NB4 (cell line): ENCODE data around the gene SLC41A3.

Source experiments
- CTCF ChIP-seq: IDR thresholded peaks from one replicate; pipeline ENCODE4 v1.5.1; 2012; ENCODE audit warnings: low read depth, low read length
- POLR2A ChIP-seq: IDR thresholded peaks from 2 replicates; pipeline ENCODE4 v1.6.1; 2011; ENCODE audit warnings: mild to moderate bottlenecking; ENCODE audit not compliant: insufficient read length; ENCODE audit errors: extremely low read depth
- TF ChIP-seq, protein P1 (sequence below): IDR thresholded peaks from 2 replicates; pipeline ENCODE4 v1.6.1; 2011; ENCODE audit warnings: low read depth, low read length

DNA sequence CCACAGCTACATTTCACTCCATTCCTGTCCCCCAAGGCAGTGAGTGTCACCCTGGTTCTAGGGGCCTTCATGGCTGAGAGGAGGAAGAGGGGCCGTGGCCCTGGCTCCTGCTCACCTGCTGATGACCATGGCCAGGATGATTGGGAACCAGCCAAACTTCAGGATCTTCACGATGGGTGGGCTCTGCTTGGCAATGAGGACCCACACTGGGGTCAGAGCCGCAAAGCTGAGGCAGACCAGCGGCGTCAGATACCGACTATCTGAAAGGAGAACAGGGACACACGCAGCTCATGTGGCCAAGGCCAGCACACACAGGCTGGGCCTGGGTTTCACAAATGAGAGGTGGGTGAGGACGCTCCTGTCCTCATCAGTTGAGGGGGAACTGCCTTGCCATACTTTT, 67.3 kb downstream of the SLC41A3 start:
- TF ChIP-seq CTCF (no peak), POLR2A (no peak)
- TF ChIP-seq, protein P1, sequence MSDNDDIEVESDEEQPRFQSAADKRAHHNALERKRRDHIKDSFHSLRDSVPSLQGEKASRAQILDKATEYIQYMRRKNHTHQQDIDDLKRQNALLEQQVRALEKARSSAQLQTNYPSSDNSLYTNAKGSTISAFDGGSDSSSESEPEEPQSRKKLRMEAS = no peak
